Measurements from ENCODE around the gene SHH. TPM values are rescaled to one million over a fixed set of nuclear protein-coding genes. Genes with fewer than 3 reads are reported as not detected.

SHH gene
- total RNA-seq, 1 experiment from 2014 or later: 0.26 TPM

DNA sequence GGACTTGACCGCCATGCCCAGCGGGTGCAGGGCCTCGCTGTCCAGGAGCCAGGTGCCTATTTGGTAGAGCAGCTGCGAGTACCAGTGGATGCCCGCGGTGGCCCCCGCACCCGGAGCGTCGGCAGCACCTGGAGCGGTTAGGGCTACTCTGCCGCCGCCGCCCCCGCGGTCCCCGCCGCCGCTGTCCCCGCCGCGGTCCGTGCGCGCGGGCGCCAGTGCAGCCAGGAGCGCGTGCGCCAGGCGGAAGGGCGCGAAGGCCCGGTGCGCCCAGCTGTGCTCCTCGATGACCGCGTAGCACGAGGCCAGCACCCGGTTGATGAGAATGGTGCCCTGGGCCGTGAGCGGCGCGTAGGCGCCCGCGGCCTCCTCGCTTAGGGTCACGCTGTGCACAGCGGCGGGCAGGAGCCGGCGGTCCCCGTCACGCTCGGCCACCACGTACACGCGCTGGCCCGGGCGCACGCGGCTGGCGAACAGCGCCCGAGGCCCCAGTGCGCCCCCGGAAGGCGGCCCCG lies 9.3 kb downstream of the SHH start (continued):
- TF ChIP-seq, protein P1, sequence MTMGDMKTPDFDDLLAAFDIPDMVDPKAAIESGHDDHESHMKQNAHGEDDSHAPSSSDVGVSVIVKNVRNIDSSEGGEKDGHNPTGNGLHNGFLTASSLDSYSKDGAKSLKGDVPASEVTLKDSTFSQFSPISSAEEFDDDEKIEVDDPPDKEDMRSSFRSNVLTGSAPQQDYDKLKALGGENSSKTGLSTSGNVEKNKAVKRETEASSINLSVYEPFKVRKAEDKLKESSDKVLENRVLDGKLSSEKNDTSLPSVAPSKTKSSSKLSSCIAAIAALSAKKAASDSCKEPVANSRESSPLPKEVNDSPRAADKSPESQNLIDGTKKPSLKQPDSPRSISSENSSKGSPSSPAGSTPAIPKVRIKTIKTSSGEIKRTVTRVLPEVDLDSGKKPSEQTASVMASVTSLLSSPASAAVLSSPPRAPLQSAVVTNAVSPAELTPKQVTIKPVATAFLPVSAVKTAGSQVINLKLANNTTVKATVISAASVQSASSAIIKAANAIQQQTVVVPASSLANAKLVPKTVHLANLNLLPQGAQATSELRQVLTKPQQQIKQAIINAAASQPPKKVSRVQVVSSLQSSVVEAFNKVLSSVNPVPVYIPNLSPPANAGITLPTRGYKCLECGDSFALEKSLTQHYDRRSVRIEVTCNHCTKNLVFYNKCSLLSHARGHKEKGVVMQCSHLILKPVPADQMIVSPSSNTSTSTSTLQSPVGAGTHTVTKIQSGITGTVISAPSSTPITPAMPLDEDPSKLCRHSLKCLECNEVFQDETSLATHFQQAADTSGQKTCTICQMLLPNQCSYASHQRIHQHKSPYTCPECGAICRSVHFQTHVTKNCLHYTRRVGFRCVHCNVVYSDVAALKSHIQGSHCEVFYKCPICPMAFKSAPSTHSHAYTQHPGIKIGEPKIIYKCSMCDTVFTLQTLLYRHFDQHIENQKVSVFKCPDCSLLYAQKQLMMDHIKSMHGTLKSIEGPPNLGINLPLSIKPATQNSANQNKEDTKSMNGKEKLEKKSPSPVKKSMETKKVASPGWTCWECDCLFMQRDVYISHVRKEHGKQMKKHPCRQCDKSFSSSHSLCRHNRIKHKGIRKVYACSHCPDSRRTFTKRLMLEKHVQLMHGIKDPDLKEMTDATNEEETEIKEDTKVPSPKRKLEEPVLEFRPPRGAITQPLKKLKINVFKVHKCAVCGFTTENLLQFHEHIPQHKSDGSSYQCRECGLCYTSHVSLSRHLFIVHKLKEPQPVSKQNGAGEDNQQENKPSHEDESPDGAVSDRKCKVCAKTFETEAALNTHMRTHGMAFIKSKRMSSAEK (CRISPR knock-in tag; IDR thresholded peaks at IDR 0.05; ENCODE audit: borderline replicate concordance): no peak
- TF ChIP-seq CREB1 (CRISPR knock-in tag; IDR thresholded peaks at IDR 0.05) (no peak; the same call in 1 of the 2 replicates), ZNF396 (CRISPR knock-in tag; IDR thresholded peaks at IDR 0.05; ENCODE audit: borderline replicate concordance) (no peak), ETV6 (CRISPR knock-in tag; IDR thresholded peaks at IDR 0.05) (peak; percentile 42; the same call in 1 of the 2 replicates), EMX1 (CRISPR knock-in tag; IDR thresholded peaks at IDR 0.05) (no peak), ZNF317 (CRISPR knock-in tag; IDR thresholded peaks at IDR 0.05; ENCODE audit: borderline replicate concordance, low read depth) (peak; percentile 61; the same call in 1 of the 2 replicates), ATF1 (CRISPR knock-in tag; IDR thresholded peaks at IDR 0.05) (peak; percentile 81; the same call in 1 of the 2 replicates), RORB (CRISPR knock-in tag; IDR thresholded peaks at IDR 0.05) (no peak), IRF2 (CRISPR knock-in tag; IDR thresholded peaks at IDR 0.05; ENCODE audit: borderline replicate concordance, low read depth) (0 out of 2 replicates have a peak, but pooled peaks have one; percentile 60), NR3C1 (CRISPR knock-in tag; conservative IDR thresholded peaks at IDR 0.05; ENCODE audit: low read depth) (no peak; the same call in 1 of the 2 replicates), JAZF1 (CRISPR knock-in tag; IDR thresholded peaks at IDR 0.05) (no peak), ZNF121 (CRISPR knock-in tag; IDR thresholded peaks at IDR 0.05) (no peak), SMAD4 (CRISPR knock-in tag; IDR thresholded peaks at IDR 0.05) (no peak)
- TF ChIP-seq, protein P2, sequence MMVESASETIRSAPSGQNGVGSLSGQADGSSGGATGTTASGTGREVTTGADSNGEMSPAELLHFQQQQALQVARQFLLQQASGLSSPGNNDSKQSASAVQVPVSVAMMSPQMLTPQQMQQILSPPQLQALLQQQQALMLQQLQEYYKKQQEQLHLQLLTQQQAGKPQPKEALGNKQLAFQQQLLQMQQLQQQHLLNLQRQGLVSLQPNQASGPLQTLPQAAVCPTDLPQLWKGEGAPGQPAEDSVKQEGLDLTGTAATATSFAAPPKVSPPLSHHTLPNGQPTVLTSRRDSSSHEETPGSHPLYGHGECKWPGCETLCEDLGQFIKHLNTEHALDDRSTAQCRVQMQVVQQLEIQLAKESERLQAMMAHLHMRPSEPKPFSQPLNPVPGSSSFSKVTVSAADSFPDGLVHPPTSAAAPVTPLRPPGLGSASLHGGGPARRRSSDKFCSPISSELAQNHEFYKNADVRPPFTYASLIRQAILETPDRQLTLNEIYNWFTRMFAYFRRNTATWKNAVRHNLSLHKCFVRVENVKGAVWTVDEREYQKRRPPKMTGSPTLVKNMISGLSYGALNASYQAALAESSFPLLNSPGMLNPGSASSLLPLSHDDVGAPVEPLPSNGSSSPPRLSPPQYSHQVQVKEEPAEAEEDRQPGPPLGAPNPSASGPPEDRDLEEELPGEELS (CRISPR knock-in tag; IDR thresholded peaks at IDR 0.05): peak; percentile 97
- TF ChIP-seq, protein P3, sequence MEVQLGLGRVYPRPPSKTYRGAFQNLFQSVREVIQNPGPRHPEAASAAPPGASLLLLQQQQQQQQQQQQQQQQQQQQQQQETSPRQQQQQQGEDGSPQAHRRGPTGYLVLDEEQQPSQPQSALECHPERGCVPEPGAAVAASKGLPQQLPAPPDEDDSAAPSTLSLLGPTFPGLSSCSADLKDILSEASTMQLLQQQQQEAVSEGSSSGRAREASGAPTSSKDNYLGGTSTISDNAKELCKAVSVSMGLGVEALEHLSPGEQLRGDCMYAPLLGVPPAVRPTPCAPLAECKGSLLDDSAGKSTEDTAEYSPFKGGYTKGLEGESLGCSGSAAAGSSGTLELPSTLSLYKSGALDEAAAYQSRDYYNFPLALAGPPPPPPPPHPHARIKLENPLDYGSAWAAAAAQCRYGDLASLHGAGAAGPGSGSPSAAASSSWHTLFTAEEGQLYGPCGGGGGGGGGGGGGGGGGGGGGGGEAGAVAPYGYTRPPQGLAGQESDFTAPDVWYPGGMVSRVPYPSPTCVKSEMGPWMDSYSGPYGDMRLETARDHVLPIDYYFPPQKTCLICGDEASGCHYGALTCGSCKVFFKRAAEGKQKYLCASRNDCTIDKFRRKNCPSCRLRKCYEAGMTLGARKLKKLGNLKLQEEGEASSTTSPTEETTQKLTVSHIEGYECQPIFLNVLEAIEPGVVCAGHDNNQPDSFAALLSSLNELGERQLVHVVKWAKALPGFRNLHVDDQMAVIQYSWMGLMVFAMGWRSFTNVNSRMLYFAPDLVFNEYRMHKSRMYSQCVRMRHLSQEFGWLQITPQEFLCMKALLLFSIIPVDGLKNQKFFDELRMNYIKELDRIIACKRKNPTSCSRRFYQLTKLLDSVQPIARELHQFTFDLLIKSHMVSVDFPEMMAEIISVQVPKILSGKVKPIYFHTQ (CRISPR knock-in tag; IDR thresholded peaks at IDR 0.05): no peak
- TF ChIP-seq, protein P4, sequence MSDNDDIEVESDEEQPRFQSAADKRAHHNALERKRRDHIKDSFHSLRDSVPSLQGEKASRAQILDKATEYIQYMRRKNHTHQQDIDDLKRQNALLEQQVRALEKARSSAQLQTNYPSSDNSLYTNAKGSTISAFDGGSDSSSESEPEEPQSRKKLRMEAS (CRISPR knock-in tag; IDR thresholded peaks at IDR 0.05): peak; percentile 95; the same call in 1 of the 2 replicates
- TF ChIP-seq, protein P5, sequence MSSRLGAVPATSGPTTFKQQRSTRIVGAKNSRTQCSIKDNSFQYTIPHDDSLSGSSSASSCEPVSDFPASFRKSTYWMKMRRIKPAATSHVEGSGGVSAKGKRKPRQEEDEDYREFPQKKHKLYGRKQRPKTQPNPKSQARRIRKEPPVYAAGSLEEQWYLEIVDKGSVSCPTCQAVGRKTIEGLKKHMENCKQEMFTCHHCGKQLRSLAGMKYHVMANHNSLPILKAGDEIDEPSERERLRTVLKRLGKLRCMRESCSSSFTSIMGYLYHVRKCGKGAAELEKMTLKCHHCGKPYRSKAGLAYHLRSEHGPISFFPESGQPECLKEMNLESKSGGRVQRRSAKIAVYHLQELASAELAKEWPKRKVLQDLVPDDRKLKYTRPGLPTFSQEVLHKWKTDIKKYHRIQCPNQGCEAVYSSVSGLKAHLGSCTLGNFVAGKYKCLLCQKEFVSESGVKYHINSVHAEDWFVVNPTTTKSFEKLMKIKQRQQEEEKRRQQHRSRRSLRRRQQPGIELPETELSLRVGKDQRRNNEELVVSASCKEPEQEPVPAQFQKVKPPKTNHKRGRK (CRISPR knock-in tag; IDR thresholded peaks at IDR 0.05; ENCODE audit: borderline replicate concordance): no peak
- TF ChIP-seq, protein P6, sequence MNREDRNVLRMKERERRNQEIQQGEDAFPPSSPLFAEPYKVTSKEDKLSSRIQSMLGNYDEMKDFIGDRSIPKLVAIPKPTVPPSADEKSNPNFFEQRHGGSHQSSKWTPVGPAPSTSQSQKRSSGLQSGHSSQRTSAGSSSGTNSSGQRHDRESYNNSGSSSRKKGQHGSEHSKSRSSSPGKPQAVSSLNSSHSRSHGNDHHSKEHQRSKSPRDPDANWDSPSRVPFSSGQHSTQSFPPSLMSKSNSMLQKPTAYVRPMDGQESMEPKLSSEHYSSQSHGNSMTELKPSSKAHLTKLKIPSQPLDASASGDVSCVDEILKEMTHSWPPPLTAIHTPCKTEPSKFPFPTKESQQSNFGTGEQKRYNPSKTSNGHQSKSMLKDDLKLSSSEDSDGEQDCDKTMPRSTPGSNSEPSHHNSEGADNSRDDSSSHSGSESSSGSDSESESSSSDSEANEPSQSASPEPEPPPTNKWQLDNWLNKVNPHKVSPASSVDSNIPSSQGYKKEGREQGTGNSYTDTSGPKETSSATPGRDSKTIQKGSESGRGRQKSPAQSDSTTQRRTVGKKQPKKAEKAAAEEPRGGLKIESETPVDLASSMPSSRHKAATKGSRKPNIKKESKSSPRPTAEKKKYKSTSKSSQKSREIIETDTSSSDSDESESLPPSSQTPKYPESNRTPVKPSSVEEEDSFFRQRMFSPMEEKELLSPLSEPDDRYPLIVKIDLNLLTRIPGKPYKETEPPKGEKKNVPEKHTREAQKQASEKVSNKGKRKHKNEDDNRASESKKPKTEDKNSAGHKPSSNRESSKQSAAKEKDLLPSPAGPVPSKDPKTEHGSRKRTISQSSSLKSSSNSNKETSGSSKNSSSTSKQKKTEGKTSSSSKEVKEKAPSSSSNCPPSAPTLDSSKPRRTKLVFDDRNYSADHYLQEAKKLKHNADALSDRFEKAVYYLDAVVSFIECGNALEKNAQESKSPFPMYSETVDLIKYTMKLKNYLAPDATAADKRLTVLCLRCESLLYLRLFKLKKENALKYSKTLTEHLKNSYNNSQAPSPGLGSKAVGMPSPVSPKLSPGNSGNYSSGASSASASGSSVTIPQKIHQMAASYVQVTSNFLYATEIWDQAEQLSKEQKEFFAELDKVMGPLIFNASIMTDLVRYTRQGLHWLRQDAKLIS (CRISPR knock-in tag; IDR thresholded peaks at IDR 0.05; ENCODE audit: borderline replicate concordance): no peak
- TF ChIP-seq, protein P7, sequence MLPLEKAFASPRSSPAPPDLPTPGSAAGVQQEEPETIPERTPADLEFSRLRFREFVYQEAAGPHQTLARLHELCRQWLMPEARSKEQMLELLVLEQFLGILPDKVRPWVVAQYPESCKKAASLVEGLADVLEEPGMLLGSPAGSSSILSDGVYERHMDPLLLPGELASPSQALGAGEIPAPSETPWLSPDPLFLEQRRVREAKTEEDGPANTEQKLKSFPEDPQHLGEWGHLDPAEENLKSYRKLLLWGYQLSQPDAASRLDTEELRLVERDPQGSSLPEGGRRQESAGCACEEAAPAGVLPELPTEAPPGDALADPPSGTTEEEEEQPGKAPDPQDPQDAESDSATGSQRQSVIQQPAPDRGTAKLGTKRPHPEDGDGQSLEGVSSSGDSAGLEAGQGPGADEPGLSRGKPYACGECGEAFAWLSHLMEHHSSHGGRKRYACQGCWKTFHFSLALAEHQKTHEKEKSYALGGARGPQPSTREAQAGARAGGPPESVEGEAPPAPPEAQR (CRISPR knock-in tag; IDR thresholded peaks at IDR 0.05): no peak
- TF ChIP-seq, protein P8, sequence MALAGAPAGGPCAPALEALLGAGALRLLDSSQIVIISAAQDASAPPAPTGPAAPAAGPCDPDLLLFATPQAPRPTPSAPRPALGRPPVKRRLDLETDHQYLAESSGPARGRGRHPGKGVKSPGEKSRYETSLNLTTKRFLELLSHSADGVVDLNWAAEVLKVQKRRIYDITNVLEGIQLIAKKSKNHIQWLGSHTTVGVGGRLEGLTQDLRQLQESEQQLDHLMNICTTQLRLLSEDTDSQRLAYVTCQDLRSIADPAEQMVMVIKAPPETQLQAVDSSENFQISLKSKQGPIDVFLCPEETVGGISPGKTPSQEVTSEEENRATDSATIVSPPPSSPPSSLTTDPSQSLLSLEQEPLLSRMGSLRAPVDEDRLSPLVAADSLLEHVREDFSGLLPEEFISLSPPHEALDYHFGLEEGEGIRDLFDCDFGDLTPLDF (CRISPR knock-in tag; IDR thresholded peaks at IDR 0.05): peak; percentile 90; the same call in 1 of the 2 replicates

Measured in WTC11 (cell line).